Brain microvascular endothelial cell (primary cell): ENCODE measurements around the gene TCP11.

Experiments
- DNase-seq: peaks from one replicate; pipeline ENCODE4 v3.0.0-alpha.2; 2020
- H3K27ac ChIP-seq: fragments of 250-450 bp; sonication (Bioruptor Pico); 2 replicates; pipeline ENCODE4 v1.5.1; 2020; ENCODE audit warnings: mild to moderate bottlenecking, moderate library complexity
- H3K27me3 ChIP-seq: fragments of 250-450 bp; sonication (Bioruptor Pico); replicated peaks from 2 replicates; pipeline ENCODE4 v1.5.1; 2020; ENCODE audit warnings: mild to moderate bottlenecking
- H3K36me3 ChIP-seq: fragments of 250-450 bp; sonication (Bioruptor Pico); replicated peaks from 2 replicates; pipeline ENCODE4 v1.5.1; 2020; ENCODE audit warnings: mild to moderate bottlenecking
- H3K4me3 ChIP-seq: 2 replicates; pipeline ENCODE4 v1.5.1; 2011; ENCODE audit warnings: low read depth, mild to moderate bottlenecking, control low read depth, low read length, moderate library complexity
- in situ Hi-C: cut with HindIII; loops from 2 replicates; pipeline ENCODE4 v1.10.0; 2017; ENCODE audit warnings: low sequenced_read_pairs, low pct_ligation_motif_present
- TF ChIP-seq, protein P1 (sequence below): IDR thresholded peaks from 2 replicates; pipeline ENCODE4 v1.5.1; 2011; ENCODE audit warnings: low read depth, mild to moderate bottlenecking, moderate library complexity, low read length, control low read depth, inconsistent platforms; ENCODE audit errors: missing control alignments

TCP11 gene

GRCh38 chr6:35072698-35073055 lies 68.5 kb downstream of the TCP11 start:
- Histone ChIP-seq H3K36me3 (no peaks in the 10 kb centered on the region), H3K27me3 (no peaks in the 10 kb centered on the region), H3K27ac (no peak overlapping the region), H3K4me3 (no peak overlapping the region)
- DNase-seq, result no peak
- TF ChIP-seq, protein P1, sequence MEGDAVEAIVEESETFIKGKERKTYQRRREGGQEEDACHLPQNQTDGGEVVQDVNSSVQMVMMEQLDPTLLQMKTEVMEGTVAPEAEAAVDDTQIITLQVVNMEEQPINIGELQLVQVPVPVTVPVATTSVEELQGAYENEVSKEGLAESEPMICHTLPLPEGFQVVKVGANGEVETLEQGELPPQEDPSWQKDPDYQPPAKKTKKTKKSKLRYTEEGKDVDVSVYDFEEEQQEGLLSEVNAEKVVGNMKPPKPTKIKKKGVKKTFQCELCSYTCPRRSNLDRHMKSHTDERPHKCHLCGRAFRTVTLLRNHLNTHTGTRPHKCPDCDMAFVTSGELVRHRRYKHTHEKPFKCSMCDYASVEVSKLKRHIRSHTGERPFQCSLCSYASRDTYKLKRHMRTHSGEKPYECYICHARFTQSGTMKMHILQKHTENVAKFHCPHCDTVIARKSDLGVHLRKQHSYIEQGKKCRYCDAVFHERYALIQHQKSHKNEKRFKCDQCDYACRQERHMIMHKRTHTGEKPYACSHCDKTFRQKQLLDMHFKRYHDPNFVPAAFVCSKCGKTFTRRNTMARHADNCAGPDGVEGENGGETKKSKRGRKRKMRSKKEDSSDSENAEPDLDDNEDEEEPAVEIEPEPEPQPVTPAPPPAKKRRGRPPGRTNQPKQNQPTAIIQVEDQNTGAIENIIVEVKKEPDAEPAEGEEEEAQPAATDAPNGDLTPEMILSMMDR, result no peak
- in situ Hi-C loops, result no loop called here

DNA sequence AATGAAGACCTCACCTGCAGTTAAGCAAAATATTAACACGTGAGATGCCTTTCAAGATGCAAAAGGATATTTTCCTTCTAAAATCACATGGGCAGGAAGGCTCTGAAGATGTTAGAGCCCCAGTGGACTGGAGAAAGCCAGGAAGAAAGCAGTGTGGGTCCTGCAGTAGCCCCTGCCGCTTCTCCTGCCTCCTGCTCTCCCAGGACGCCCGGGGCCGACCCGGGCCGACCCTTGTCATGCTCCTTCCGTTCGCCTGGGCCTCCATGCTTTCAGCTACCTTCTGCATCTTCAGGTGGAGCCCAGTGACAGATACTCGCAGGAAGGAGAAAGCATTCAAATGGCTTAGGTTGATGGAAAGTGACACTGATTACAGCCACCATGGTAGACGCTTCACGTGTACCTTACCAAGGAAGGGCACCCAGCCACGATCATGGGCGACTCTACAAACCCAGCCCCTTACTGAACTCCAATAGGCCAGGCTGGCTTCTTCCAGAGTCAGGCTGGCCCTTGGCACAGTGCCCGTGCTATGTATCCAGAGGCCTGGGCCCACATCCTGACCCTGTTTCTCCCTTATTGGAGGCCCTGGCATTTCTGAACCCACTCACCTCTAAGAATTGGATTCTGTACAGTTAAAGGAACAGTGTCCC lies 69.0 kb downstream of the TCP11 start:
- H3K4me3 ChIP-seq, result no peak overlapping the region
- H3K27me3 ChIP-seq, result no peaks in the 10 kb centered on the region
- DNase-seq, result no peak
- H3K27ac ChIP-seq, result no peak overlapping the region
- no peaks in the 10 kb centered on the region for H3K36me3 ChIP-seq
- in situ Hi-C loops, result no loop called here
- TF ChIP-seq, protein P1, result no peak

DNA sequence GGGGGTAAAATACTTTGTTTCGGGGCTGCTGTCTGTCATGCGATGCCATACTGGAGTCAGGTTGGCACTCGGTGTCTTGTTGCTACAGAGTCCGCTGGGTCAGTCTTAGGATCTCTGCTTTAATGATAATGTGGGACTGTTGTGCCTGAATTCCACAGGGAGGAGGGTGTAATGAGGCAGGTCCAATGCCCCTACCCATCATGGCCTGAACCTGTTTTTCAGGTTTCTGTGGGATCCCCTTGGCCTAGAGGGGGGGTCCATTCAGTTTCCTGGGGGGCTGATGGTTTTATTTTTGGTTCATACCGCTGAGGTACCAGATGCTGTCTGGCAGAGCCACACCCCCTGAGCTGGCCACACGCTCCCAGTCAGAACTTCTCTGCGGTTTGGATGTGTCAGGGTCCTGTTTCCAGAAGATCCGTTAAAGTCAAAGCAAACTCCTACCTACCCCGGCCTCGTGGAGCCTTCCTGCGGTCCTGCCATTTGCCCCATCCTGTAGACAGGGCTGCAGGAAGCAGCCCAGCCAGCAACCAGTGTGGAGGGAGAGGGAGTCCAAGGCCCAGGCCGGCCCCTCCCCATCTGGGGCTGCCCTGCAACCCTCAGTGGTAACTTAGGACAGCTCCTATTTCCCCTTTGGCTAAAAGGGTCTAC lies 69.7 kb downstream of the TCP11 start:
- Histone ChIP-seq H3K36me3 (no peaks in the 10 kb centered on the region), H3K27me3 (no peaks in the 10 kb centered on the region), H3K27ac (no peak overlapping the region), H3K4me3 (no peak overlapping the region)
- DNase-seq, result no peak
- in situ Hi-C loops, result no loop called here
- TF ChIP-seq, protein P1, result no peak

DNA sequence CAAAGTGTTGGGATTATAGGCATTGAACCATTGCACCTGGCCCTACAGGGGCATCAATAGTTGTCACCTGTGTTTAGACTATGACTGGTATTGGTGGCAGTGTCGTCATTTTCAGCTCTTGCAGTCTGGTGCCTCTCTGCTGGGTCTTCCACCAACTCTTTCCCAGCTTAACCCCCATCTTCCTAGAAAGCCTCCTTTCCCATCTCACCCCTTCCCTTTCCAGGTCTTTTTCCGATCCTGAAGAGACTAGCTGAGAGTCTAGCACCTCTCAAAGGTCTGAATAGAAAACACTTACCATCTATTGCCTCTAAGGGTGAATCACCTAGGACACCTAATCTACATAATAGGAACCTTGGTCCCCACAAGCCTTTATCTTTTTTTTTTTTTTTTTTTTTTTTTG lies 71.0 kb downstream of the TCP11 start:
- DNase-seq, result no peak
- TF ChIP-seq, protein P1, result no peak
- H3K4me3 ChIP-seq, result no peak overlapping the region
- in situ Hi-C loops, result no loop called here
- H3K36me3 ChIP-seq, result peaks cover 2% of the 10 kb centered on the region
- H3K27ac ChIP-seq, result no peak overlapping the region
- no peaks in the 10 kb centered on the region for H3K27me3 ChIP-seq

DNA sequence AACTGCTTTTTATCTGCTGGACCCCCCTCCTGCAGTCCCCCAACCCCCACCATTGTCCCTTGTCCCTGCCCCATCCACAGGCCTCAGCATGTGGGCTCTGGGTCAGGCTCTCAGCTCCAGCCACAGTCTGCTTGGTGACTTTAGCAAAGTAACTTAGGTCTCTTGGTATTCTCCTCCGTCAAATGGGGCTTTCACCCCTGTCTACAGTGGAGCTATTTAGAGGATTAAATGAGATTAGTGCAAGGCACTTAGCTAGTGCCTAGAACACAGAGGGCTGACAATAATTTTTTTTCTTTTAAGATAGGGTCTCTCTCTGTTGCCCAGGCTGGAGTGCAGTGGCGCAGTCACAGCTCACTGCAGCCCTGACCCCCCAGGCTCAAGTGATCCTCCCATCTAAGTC lies 71.9 kb downstream of the TCP11 start:
- TF ChIP-seq, protein P1, result no peak
- Histone ChIP-seq H3K27me3 (no peaks in the 10 kb centered on the region), H3K27ac (no peak overlapping the region), H3K4me3 (no peak overlapping the region), H3K36me3 (peaks cover 2% of the 10 kb centered on the region)
- DNase-seq, result no peak
- in situ Hi-C loops, result no loop called here

DNA sequence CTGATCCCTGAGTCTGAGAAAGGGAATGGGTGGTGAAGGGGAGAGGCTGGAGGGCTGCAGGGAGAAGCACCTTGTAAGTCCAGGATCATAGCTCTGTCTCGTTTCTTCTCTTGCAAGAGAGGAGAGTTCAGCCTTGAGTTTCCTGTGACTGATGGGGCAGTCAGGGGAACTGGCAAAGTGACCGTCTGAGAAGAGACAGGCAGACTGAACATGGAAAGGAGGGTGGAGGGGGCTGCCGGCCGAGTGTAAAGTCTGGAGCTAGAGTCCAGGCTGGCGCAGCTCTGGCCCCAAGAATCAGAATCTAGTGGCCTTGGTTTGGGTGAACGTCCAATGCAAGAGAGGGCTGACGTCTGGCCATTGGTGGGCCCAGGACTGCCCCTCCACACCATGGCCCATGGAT lies 72.5 kb downstream of the TCP11 start:
- TF ChIP-seq, protein P1, result no peak
- peaks cover 2% of the 10 kb centered on the region for H3K36me3 ChIP-seq
- DNase-seq, result no peak
- no peak overlapping the region for H3K4me3 ChIP-seq
- H3K27ac ChIP-seq, result no peak overlapping the region
- in situ Hi-C loops, result no loop called here
- H3K27me3 ChIP-seq, result no peaks in the 10 kb centered on the region
